HG02678 (cell line): Measurements from ENCODE around the gene ZFP30.

Experiments used
- ATAC-seq: cut with Tn5 transposase; IDR thresholded peaks from one replicate; pipeline ENCODE4 v1.9.1; 2021; ENCODE audit warnings: mild to moderate bottlenecking, moderate library complexity; ENCODE audit not compliant: unreplicated experiment

Gene ZFP30

GRCh38 chr19:37564624-37565369 lies 90.5 kb downstream of the ZFP30 start:
- ATAC-seq, result no peak
